Stimulated activated CD8-positive, alpha-beta memory T cell treated with anti-CD3 and anti-CD28 coated beads, Interleukin-4, amount 100 ng/mL, for 48 hours (primary cell): ENCODE data around the gene TROAP.
"Not testable (repeated sequence)": the region's sequence is repeated elsewhere in the genome, so short reads cannot be mapped to it uniquely, and the experiment has no call there.

Experiments
- DNase-seq: peaks from one replicate; pipeline ENCODE4 v3.0.0-alpha.2; 2020

The TROAP gene

GRCh38 chr12:49330631-49331379 is 7.8 kb downstream of the TROAP start:
- peak; percentile 17 for DNase-seq

- peak; percentile 29 for DNase-seq
These were observed 8.5 kb downstream of the TROAP start for GRCh38 chr12:49331380-49332222.

- peak; percentile 22 for DNase-seq
These were observed 9.4 kb downstream of the TROAP start for GRCh38 chr12:49332441-49332861.

GRCh38 chr12:49332891-49333371 is 9.9 kb downstream of the TROAP start:
- DNase-seq: peak; percentile 31

- DNase-seq: not testable (repeated sequence)
These were observed 10.7 kb downstream of the TROAP start for GRCh38 chr12:49333778-49334177.

GRCh38 chr12:49334226-49334625 is 11.2 kb downstream of the TROAP start:
- DNase-seq: no peak

- DNase-seq: no peak
These were observed 11.6 kb downstream of the TROAP start for GRCh38 chr12:49334681-49335080.

- no peak for DNase-seq
These were observed 12.3 kb downstream of the TROAP start for GRCh38 chr12:49335118-49335954.

DNA sequence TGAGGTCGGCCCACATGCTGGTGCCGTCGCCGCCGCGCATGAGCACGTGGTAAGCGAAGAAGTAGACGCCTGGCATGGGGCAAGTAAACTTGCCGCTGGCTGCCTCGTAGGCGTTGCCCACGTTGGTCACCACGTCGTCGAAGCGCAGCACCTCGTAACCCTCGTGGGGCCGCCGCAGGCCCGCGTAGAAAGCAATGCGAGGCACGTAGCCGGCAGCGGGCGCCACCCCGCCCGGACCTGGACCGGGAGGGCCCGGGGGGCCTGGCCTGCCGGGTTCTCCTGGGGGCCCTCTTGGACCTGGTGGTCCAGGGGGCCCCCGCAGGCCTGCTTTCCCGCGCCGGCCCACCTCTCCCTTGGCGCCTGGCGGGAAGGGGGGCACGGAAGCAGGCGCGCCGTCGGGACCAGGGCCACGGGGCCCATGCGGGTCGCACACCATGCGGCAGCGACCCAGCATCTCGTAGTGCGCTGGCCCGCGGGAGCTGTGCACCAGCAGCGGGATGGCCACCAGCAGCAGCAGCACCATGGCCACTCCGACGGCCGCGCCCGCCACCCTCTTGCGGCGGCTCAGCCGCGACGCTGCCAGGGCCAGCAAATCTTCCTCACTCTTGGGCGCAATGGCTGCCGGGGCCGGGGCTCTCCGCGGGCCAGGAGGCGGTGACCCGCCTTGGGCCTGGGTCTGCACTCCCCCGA is 13.0 kb downstream of the TROAP start:
- DNase-seq: no peak

DNA sequence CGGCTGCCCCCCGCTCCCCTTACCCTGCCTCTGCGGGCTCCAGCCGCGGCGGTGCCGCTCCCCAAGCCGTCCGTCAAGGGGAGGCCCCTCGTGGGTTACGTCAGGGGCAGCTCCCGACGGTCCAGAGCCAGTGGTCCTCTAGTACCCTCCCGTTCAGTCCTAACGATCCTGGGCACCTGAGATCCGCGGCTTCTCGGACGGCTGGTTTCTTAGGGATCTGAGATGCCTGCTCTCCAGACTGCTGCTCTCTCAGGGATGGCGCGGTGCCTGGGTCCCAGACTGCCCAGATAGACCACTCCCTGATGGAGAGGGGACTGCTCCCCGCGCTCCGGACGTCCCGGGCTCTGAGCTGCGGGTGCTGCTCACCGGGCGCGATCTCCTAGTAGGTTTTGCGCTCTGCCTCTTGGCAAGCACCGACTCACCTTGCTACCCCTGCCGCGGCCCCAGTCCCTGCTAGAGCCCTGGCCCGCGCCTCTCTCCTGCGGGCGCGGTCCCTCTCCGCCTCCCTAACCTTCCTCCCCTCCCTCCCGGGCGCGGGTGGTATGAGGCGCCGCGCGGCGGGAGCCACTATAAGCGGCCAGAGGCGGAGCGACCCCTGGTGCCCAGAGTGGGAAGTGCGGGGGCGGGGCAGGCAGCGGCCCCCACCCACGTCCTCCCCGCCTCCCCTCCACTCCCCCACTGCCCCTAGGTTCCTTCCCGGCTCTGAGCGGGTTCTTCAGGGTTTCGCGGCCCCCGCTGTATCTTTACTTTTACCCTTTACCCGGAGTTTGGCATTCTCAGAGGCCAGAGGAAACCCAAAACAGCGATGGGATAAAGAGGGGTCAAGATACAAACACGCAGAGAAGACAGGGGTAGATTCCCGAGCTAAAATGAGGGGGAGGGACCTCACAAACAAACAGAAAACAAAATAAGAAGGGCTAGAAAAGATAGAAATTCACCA is 13.9 kb downstream of the TROAP start, which contains the start of gene C1QL4:
TSS of gene C1QL4 (minus strand) at position 544 of the 940 bp plus-strand sequence. CDS start 711 bp downstream, outside the sequence.
- DNase-seq: peak; percentile 96

- DNase-seq: no peak
These were observed 15.9 kb downstream of the TROAP start for GRCh38 chr12:49338830-49339463.

GRCh38 chr12:49339464-49339861 is 16.4 kb downstream of the TROAP start:
- no peak for DNase-seq

DNA sequence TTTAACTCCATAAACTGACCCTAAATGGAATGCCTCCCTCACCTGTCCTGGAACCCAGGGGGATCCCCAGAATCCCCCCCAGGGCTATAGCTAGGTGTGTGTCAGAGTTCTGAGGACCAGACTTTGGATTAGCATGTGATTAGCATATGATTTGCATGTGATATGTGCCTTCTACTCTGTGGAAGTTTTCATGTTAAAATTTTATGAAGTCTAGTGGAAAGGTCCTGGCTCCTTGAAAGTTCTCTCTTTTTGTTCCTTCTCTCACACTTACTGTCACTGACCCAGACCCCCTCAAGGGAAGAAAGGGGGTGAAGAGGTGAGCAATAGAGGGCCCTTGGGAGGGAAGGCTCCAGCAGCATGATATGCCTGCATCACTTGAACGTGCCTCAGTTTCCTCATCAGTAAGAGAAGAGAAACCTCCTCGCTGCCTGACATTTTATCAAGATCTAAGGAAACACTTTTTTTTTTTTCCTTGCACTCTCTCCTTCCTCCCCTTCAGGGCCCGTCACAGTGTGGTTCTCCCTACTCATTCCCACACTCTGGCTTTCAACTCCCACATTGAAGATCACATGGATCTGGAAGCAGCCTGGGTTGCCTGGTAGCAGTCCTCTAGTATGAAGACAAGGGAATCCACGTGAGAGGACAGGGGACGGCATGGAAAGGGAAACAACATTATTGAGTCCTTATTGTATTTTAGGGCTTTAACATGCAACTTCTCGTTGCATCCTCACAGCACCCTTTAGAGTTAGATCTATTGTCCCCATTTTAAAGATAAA is 17.2 kb downstream of the TROAP start:
- no peak for DNase-seq

GRCh38 chr12:49340971-49341776 is 18.1 kb downstream of the TROAP start:
- no peak for DNase-seq

DNA sequence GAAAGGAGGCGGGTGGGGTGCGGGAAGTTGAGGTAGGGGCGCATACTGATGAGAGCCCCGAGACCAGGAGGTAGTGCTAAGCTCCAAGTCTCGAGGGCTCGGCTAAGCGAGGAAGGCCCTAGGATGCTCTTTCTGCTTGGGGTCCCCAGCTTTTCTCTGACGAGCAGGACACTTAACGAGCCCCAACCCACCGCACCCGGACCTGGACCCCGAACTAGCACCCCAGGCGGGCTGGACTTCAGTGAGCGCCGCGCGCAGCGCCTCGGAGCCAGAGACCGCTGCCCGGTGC is 18.7 kb downstream of the TROAP start:
- DNase-seq: no peak

- peak; percentile 94 for DNase-seq
These were observed 19.2 kb downstream of the TROAP start for GRCh38 chr12:49342066-49342913.

- DNase-seq: peak; percentile 65
These were observed 20.1 kb downstream of the TROAP start for GRCh38 chr12:49342914-49343731.
